HepG2 (cell line): Measurements from ENCODE around the gene UBE2O. TPM values are rescaled to one million over a fixed set of nuclear protein-coding genes. Genes with fewer than 3 reads are reported as not detected.

Experiments used
- ATF6 ChIP-seq: sonication (generic); formaldehyde crosslinking; conservative IDR thresholded peaks from 2 replicates; pipeline ENCODE4 v1.4.0; 2020; ENCODE audit warnings: missing genetic modification reagents
- EED ChIP-seq: sonication (generic); formaldehyde crosslinking; IDR thresholded peaks from 2 replicates; pipeline ENCODE4 v1.5.0; 2020; ENCODE audit warnings: mild to moderate bottlenecking, missing genetic modification reagents
- FOSL1 ChIP-seq: sonication (generic); formaldehyde crosslinking; IDR thresholded peaks from 2 replicates; pipeline ENCODE4 v1.9.0; 2021; ENCODE audit warnings: missing genetic modification reagents, borderline replicate concordance
- FOXA1 ChIP-seq, 2 experiments: fragments of 450-650 bp in 1 of 2; sonication (generic) in 1 of 2; formaldehyde crosslinking in 1 of 2; IDR thresholded peaks; 2 replicates each; pipeline versions ENCODE4 v1.4.0 to v1.6.1; 2016 to 2020; ENCODE audit warnings: missing genetic modification reagents in 1 of 2
- HNF4A ChIP-seq: sonication (generic); formaldehyde crosslinking; IDR thresholded peaks from 2 replicates; pipeline ENCODE4 v1.4.0; 2020; ENCODE audit warnings: missing genetic modification reagents
- HNRNPUL1 ChIP-seq: fragments of 200-400 bp; formaldehyde crosslinking; IDR thresholded peaks from 2 replicates; pipeline ENCODE4 v1.6.1; 2017; ENCODE audit warnings: low read depth, mild to moderate bottlenecking, low read length, moderate library complexity
- LRRFIP1 ChIP-seq: sonication (generic); formaldehyde crosslinking; conservative IDR thresholded peaks from 2 replicates; pipeline ENCODE4 v1.4.0; 2020; ENCODE audit warnings: missing genetic modification reagents
- NFIC ChIP-seq: IDR thresholded peaks from 2 replicates; pipeline ENCODE4 v1.6.1; 2012; ENCODE audit warnings: mild to moderate bottlenecking, low read length, inconsistent platforms
- PHF8 ChIP-seq: sonication (generic); formaldehyde crosslinking; IDR thresholded peaks from 2 replicates; pipeline ENCODE4 v1.5.0; 2020; ENCODE audit warnings: missing genetic modification reagents
- SALL2 ChIP-seq: sonication (generic); formaldehyde crosslinking; IDR thresholded peaks from 2 replicates; pipeline ENCODE4 v1.8.1; 2023; ENCODE audit warnings: mild to moderate bottlenecking, missing genetic modification reagents, inconsistent platforms
- SIX4 ChIP-seq: sonication (generic); formaldehyde crosslinking; IDR thresholded peaks from 2 replicates; pipeline ENCODE4 v1.4.0; 2020; ENCODE audit warnings: missing genetic modification reagents
- THAP9 ChIP-seq: sonication (generic); formaldehyde crosslinking; IDR thresholded peaks from 2 replicates; pipeline ENCODE4; 2020; ENCODE audit warnings: missing genetic modification reagents, mild to moderate bottlenecking, borderline replicate concordance
- ZC3H13 ChIP-seq: sonication (generic); formaldehyde crosslinking; IDR thresholded peaks from 2 replicates; pipeline ENCODE4 v1.8.1; 2023; ENCODE audit warnings: mild to moderate bottlenecking, missing genetic modification reagents, moderate library complexity
- ZNF605 ChIP-seq: sonication (generic); formaldehyde crosslinking; IDR thresholded peaks from 2 replicates; pipeline ENCODE4 v1.8.0; 2022; ENCODE audit warnings: mild to moderate bottlenecking, missing genetic modification reagents
- ZNF776 ChIP-seq: sonication (generic); formaldehyde crosslinking; IDR thresholded peaks from 2 replicates; pipeline ENCODE4 v1.4.0; 2020; ENCODE audit warnings: mild to moderate bottlenecking, missing genetic modification reagents
- ZNF784 ChIP-seq: sonication (generic); formaldehyde crosslinking; IDR thresholded peaks from 2 replicates; pipeline ENCODE4 v1.5.1; 2020; ENCODE audit warnings: missing genetic modification reagents, mild to moderate bottlenecking, borderline replicate concordance
- ZNF790 ChIP-seq: sonication (generic); formaldehyde crosslinking; IDR thresholded peaks from 2 replicates; pipeline ENCODE4 v1.8.0; 2022; ENCODE audit warnings: missing genetic modification reagents, mild to moderate bottlenecking, borderline replicate concordance
- polyA plus RNA-seq, 8 experiments: library from polyadenylated mRNA; depleted of rRNA in 3 of 8; stranded (reverse) in 7 of 8; unstranded in 1 of 8; fragments of >200 nt; fragmentation: Illumina TruSeq in 4 of 8; extraction: Trizol in 4 of 8; gene quantifications; 2 replicates each; pipeline versions ENCODE4 v1.2.1 to v1.2.3, GENCODE V29; 2011 to 2016; ENCODE audit warnings: low read depth in 4 of 8, missing spikeins in 1 of 8, mixed read lengths in 1 of 8; ENCODE audit not compliant: insufficient read depth in 1 of 8
- total RNA-seq, 5 experiments: library from RNA; depleted of rRNA; stranded (reverse); fragments of >200 nt; fragmentation: Illumina TruSeq; extraction: Trizol; gene quantifications; 2 replicates each; pipeline ENCODE4 v1.2.3, GENCODE V29; 2016; ENCODE audit warnings: low read depth in 1 of 5
- TF ChIP-seq, protein P1 (sequence below): sonication (generic); formaldehyde crosslinking; IDR thresholded peaks from 2 replicates; pipeline ENCODE4 v1.4.0; 2020; ENCODE audit warnings: missing genetic modification reagents, borderline replicate concordance

The UBE2O gene
- total and polyA plus RNA-seq, 2 of the 13 experiments (the other 11 are each of a cell fraction or from before 2014, with no cell fraction given): 21.5 to 23.5 TPM

GRCh38 chr17:76383546-76384221 lies 69.3 kb downstream of the UBE2O start (continued):
- TF ChIP-seq PHF8 (CRISPR knock-in tag): peak; percentile 59
- TF ChIP-seq, protein P1, sequence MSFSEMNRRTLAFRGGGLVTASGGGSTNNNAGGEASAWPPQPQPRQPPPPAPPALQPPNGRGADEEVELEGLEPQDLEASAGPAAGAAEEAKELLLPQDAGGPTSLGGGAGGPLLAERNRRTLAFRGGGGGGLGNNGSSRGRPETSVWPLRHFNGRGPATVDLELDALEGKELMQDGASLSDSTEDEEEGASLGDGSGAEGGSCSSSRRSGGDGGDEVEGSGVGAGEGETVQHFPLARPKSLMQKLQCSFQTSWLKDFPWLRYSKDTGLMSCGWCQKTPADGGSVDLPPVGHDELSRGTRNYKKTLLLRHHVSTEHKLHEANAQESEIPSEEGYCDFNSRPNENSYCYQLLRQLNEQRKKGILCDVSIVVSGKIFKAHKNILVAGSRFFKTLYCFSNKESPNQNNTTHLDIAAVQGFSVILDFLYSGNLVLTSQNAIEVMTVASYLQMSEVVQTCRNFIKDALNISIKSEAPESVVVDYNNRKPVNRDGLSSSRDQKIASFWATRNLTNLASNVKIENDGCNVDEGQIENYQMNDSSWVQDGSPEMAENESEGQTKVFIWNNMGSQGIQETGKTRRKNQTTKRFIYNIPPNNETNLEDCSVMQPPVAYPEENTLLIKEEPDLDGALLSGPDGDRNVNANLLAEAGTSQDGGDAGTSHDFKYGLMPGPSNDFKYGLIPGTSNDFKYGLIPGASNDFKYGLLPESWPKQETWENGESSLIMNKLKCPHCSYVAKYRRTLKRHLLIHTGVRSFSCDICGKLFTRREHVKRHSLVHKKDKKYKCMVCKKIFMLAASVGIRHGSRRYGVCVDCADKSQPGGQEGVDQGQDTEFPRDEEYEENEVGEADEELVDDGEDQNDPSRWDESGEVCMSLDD (CRISPR knock-in tag): peak; percentile 61; the same call in 1 of the 2 replicates
- TF ChIP-seq HNF4A: no peak
- no peak for TF ChIP-seq ZNF790 (CRISPR knock-in tag)
- TF ChIP-seq SALL2 (CRISPR knock-in tag): no peak
- no peak for TF ChIP-seq ZNF784
- no peak for TF ChIP-seq LRRFIP1
- no peak for TF ChIP-seq EED (CRISPR knock-in tag)
- peak; percentile 98 for TF ChIP-seq ZC3H13 (CRISPR knock-in tag)
- TF ChIP-seq ATF6 (CRISPR knock-in tag): no peak; the same call in 1 of the 2 replicates
- TF ChIP-seq ZNF776 (CRISPR knock-in tag): no peak; the same call in 1 of the 2 replicates
- TF ChIP-seq NFIC: 0 out of 2 replicates have a peak, but pooled peaks have one; percentile 66
- TF ChIP-seq FOXA1 (IDR thresholded peaks at IDR 0.05): no peak
- TF ChIP-seq FOXA1 (CRISPR knock-in tag; IDR thresholded peaks at IDR 0.05): 0 out of 2 replicates have a peak, but pooled peaks have one; percentile 31
- TF ChIP-seq FOSL1 (CRISPR knock-in tag): no peak
- peak; percentile 52 for TF ChIP-seq ZNF605 (CRISPR knock-in tag)
- TF ChIP-seq SIX4 (CRISPR knock-in tag): no peak
- no peak for TF ChIP-seq THAP9 (CRISPR knock-in tag)
- no peak for TF ChIP-seq HNRNPUL1
